MM.1S (cell line): ENCODE data around the gene ZNF280C.

Source experiments
- CTCF ChIP-seq: fragments of 300-600 bp; sonication (generic); IDR thresholded peaks from 2 replicates; pipeline ENCODE4 v1.5.1; 2016; ENCODE audit warnings: antibody characterized with exemption, low read length, mixed read lengths
- EZH2 ChIP-seq: fragments of 300-600 bp; sonication (generic); optimal IDR thresholded peaks from 2 replicates; pipeline ENCODE3; 2017; ENCODE audit warnings: low read depth, mild to moderate bottlenecking, antibody characterized with exemption, low read length, mixed read lengths
- EZH2phosphoT487 ChIP-seq: fragments of 300-600 bp; sonication (generic); IDR thresholded peaks from 2 replicates; pipeline ENCODE4 v1.6.1; 2018; ENCODE audit warnings: antibody characterized with exemption, low read length

DNA sequence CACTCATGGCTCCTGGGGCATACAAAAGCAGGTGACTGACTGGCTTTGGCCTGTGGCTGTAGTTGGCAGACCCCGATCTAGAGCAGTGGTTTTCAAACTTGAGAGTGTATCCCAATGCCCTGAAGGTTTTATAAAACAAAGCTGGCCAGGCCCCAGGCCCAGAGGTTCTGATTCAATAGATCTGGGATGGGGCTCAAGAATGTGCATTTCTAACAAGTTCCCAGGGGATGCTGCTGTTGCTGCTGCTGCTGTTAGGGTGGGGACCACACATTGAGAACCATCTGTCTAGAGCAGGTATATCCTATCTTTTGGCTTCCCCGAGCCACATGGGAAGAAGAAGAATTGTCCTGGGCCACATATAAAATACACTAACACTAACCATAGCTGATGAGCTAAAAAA lies 110.4 kb downstream of the ZNF280C start:
- TF ChIP-seq CTCF (no peak), EZH2 (no peak), EZH2phosphoT487 (no peak)
